DOHH2 (cell line): ENCODE data around the gene INHBB.

Experiments
- EZH2phosphoT487 ChIP-seq: fragments of 200-600 bp; sonication (generic); IDR thresholded peaks from 2 replicates; pipeline ENCODE4 v1.6.1; 2017; ENCODE audit warnings: borderline replicate concordance, mild to moderate bottlenecking, antibody characterized with exemption, low read length, moderate library complexity, mixed read lengths
- TF ChIP-seq, protein P1 (sequence below): fragments of 200-600 bp; sonication (generic); IDR thresholded peaks from one replicate; pipeline ENCODE4 v1.5.1; 2014; ENCODE audit warnings: antibody characterized with exemption, mild to moderate bottlenecking, low read depth, low read length; ENCODE audit not compliant: poor library complexity, severe bottlenecking

DNA sequence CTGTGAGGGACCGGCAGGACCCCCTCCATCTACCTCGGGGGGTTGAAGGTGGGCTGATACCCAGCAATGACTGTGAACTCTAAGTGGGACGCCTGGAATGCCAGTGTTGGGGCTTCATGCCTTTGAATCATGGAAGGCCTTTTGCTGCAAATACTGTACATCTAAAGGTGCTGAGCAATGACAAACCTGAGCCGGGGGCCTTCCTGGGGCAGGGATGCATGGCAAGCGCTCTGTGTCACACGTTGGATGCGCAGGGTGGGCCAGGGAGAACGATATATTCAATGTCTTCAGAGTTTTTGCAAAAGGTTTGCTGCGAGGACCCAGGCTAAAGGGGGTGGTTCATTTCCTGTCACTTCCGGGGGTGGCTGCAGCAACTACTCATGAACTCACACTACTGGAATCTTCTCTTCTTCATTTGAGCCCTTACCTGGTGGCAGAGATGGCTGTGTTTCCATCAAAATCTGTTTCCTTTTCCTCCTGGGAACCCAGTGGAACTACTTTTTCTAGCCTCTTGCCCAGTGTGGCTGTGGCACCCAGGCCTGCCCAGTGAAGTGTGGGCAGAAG lies 24.1 kb upstream of the INHBB start:
- TF ChIP-seq, protein P1, sequence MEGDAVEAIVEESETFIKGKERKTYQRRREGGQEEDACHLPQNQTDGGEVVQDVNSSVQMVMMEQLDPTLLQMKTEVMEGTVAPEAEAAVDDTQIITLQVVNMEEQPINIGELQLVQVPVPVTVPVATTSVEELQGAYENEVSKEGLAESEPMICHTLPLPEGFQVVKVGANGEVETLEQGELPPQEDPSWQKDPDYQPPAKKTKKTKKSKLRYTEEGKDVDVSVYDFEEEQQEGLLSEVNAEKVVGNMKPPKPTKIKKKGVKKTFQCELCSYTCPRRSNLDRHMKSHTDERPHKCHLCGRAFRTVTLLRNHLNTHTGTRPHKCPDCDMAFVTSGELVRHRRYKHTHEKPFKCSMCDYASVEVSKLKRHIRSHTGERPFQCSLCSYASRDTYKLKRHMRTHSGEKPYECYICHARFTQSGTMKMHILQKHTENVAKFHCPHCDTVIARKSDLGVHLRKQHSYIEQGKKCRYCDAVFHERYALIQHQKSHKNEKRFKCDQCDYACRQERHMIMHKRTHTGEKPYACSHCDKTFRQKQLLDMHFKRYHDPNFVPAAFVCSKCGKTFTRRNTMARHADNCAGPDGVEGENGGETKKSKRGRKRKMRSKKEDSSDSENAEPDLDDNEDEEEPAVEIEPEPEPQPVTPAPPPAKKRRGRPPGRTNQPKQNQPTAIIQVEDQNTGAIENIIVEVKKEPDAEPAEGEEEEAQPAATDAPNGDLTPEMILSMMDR: no peak
- no peak for TF ChIP-seq EZH2phosphoT487
